Transverse colon (tissue), 4 donors: ENCODE measurements around the gene BTN3A1.

ENCODE experiments used
- CTCF ChIP-seq, 5 experiments: fragments of 200-600 bp in 3 of 5; fragments of 450-650 bp in 2 of 5; sonication (generic) in 3 of 5; IDR thresholded peaks; 1 replicate in 2 of 5; 2 replicates in 3 of 5; pipeline ENCODE4 v1.5.1; 2016 to 2017; ENCODE audit warnings: antibody characterized with exemption in 5 of 5, inconsistent platforms in 3 of 5, mild to moderate bottlenecking in 2 of 5, moderate library complexity in 1 of 5
- POLR2AphosphoS5 ChIP-seq, 3 donors: sonication (generic); formaldehyde crosslinking; IDR thresholded peaks; one replicate each; pipeline ENCODE4 v1.6.1; 2016; ENCODE audit warnings: antibody characterized with exemption in 3 of 3

- TF ChIP-seq CTCF (IDR thresholded peaks at IDR 0.05) (no peak), POLR2AphosphoS5 (IDR thresholded peaks at IDR 0.05) (no peak)
These were observed 43.5 kb upstream of the BTN3A1 start for GRCh38 chr6:26358511-26358981.
